NAMALWA (cell line): ENCODE measurements around the gene MYOG.

Experiments
- DNase-seq: peaks from one replicate; pipeline ENCODE4 v3.0.0-alpha.2; 2015; ENCODE audit warnings: low spot score

The MYOG gene

DNA sequence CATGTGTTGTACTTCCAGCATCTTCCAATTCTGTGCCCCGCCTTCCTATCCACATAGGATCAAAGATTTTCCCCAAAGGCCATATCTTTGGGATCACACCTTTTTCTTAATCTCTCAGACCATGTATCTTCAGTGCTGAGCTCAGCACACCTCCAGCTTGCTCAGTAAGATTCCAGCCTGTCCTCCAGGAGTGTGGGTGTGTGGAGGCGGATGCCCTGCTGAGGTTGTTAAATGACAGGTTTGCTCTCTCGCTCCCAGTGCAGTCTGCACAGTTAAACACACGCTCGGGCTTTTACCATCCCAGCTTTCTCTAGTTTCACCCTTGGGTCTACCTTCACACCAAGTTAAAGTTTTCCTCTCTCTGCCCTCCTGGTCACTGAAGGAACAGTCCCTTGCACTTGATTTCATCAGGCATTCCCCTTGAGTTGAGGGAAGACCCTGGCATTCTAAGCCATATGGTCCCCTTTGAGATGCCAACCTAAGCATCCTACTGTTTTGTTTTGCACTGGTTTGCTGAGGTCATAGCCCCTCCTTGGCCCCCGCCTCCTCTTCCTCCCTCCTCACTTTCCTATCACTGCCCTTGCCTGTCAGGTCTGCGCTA is 13.7 kb downstream of the MYOG start:
- no peak for DNase-seq

DNA sequence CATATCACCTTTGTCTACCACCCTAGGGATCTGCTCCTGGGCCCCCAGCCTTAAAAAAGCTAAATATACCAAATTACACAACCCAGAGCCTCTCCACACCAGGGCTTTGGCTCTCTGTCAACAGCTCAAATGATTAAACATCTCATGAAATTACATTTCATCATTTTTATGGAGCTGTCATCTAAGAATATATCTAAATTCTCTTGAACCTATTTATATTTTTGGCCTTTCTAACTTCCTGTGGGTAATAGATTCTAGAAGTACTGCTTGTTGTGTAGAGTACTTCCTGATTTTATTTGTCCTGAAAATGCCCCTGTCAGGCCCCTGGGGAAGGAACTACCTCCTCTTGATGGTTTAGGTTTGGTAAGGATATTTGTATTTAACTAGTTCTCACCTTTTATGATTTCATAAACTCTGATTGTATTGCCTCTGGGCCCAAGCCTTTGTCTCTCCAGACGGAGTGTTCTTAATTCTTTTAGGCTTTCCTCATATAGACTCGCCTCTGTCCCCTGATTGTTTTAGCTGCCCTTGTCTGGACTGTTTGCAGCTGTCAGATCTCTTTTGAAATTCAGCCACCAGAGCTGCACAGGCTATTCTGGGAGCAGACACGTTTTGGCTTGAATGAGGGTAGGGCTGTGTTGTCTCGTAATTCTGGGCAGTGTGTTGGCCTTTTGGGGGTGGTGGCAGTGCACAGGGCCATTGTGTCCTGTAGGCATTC is 16.6 kb downstream of the MYOG start:
- DNase-seq = peak; percentile 40

- no peak for DNase-seq
Observed at GRCh38 chr1:203066965-203067364, 18.8 kb downstream of the MYOG start.

DNA sequence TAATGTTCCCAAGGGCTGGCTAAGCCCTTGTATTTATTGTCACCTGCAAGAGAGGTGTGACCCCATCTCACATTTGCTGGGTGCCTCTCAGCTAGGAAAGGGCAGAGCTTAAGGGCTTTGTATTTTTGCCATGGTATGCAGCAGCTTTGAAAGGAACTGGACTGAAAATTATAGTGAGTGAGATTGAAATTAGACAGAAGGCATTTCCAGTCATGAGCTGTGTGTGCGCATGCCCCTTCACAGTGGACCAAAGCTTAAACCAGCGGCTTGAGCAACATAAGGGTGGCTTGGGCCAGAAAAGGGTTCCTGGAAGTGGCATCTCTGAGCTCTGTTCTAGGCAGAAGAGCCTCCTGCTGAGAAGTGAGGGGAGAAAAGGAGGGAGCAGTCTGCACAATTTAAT is 19.8 kb downstream of the MYOG start:
- no peak for DNase-seq

DNA sequence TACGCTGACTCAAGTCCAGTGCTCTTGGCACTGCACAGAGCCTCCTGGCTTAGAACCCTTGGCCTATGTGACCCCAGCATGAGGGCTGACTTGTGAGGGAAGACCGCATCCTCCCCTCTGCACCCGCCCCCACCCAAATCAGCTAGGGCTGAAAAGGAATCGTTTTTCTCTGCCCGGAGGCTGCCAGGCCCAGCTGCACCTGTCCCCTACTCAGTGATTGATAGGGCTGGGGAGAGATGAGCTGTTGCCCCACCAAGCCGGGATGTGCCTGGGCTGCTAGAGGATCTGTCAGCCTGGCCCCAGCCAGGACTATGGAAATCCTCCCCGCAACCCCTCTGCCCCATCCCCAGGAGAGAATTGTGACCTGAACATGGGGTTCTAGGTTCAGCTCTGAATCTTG is 20.6 kb downstream of the MYOG start:
- no peak for DNase-seq

GRCh38 chr1:203063287-203063686 is 22.5 kb downstream of the MYOG start:
- no peak for DNase-seq

GRCh38 chr1:203060115-203060514 is 25.7 kb downstream of the MYOG start:
- DNase-seq = no peak

GRCh38 chr1:203059485-203059884 is 26.3 kb downstream of the MYOG start:
- DNase-seq = no peak

GRCh38 chr1:203058676-203058935 is 27.2 kb downstream of the MYOG start:
- no peak for DNase-seq

- no peak for DNase-seq
Observed at GRCh38 chr1:203057911-203058675, 27.7 kb downstream of the MYOG start.

DNA sequence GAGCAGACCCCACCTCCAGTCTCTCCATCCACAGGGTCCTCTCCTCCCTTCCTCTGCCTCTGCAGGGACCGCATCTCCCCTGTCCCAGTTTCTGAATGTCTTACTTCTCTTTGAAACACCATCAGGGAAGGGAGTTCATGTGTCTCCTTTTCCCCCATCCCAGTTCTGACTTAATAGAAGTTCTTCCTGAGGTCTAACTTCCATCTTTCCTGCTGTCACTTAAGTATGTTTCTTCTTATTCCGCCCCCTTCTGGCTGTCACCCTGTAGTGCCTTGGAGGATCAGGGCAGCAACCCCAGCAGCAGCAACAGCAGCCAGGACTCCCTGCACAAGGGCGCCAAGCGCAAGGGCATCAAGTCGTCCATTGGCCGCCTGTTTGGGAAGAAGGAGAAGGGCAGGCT is 29.3 kb downstream of the MYOG start:
- DNase-seq = no peak

DNA sequence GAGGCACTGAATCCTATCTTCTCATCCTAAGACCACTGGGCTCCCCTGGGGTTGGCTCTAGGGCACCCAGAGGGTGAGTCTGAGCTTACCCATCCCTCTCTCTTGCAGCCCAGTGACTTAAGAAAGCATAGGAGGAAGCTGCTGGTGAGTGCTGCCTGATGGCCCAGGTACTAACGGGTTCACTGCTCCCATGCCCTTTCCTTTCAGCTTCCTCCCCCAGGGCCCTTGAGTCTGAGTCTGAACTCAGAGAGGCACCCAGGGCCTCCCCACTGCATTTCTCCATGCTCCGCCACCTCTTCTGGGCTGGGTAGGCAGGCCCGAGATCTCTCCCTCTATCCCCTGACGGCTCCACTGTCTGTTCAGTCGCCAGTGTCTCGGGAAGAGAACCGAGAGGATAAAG is 29.8 kb downstream of the MYOG start:
- no peak for DNase-seq

- no peak for DNase-seq
Observed at GRCh38 chr1:203055161-203055799, 30.5 kb downstream of the MYOG start.

- no peak for DNase-seq
Observed at GRCh38 chr1:203054642-203055041, 31.2 kb downstream of the MYOG start.

GRCh38 chr1:203054184-203054583 is 31.6 kb downstream of the MYOG start:
- no peak for DNase-seq

- no peak for DNase-seq
Observed at GRCh38 chr1:203052601-203053000, 33.2 kb downstream of the MYOG start.

DNA sequence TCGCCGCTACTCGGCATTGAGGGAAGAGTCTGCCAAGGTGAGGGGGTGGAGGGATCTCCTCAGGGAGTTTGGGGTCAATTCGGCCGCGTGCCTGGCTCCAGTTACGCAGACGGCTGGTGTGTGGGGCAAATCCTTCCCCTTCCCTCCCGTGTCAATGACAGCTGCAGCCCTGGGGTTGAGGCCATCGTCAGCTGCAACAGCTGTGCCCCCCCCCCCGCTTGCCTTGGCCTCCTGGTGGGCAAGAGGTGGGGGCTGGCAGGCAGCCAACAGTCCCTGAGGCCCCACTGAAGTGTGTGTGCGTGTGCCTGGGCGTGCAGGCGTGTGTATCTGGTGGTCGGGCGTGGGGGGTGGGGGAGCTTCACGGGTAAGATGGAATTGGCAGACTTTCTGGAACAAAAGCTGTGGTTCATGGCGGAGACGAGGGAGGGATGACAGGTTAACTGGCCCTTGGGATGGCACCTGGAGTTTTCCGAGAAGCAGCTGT is 33.9 kb downstream of the MYOG start:
- DNase-seq = peak; percentile 52

DNA sequence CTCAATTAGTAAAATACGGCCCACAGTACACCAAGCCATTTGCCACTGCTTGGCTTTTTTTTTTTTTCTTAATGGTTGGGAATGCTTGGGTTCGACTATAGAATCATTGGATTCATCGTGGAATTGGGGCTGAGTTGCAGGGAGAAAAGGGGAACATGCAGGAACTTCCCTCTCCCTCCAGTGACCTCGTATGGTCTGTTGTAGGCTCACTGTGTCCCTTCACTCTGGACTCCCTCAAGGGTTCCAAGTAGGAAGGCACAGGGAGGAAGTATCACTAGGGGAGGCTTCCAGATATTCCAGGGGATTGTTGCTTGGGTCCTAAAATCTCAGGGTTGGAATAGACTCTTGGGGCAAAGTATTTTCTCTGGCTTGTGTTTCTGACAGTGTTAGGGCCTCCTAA is 35.0 kb downstream of the MYOG start:
- no peak for DNase-seq

DNA sequence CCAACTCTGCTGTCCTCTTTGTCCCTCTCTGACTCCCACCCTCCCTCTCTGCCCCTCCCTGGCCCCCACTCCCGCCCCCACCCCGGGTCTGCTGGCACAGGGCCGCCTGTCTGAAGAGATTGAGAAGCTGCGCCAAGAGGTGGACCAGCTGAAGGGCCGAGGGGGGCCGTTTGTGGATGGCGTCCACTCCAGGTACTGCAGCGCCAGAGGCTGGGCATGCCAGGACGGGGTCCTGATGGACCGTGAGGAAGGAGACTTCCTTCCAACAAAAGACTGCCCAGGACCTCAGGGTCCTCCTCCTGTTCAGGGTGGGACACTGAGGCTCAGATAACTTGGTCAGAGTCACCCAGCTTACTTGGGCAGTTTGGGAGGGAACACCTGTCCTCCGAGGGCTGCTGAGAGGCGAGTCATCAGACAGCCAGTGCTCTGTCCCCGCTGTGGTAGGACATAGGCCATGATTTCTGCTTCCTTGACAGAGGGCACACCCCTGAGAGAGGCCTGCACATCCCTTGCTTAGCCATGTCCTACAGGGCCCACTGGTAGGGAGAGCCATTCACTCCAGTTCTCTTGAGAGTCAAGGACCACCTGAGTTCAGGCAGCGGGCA is 36.1 kb downstream of the MYOG start:
- DNase-seq = no peak

- DNase-seq = no peak
Observed at GRCh38 chr1:203049077-203049476, 36.7 kb downstream of the MYOG start.

DNA sequence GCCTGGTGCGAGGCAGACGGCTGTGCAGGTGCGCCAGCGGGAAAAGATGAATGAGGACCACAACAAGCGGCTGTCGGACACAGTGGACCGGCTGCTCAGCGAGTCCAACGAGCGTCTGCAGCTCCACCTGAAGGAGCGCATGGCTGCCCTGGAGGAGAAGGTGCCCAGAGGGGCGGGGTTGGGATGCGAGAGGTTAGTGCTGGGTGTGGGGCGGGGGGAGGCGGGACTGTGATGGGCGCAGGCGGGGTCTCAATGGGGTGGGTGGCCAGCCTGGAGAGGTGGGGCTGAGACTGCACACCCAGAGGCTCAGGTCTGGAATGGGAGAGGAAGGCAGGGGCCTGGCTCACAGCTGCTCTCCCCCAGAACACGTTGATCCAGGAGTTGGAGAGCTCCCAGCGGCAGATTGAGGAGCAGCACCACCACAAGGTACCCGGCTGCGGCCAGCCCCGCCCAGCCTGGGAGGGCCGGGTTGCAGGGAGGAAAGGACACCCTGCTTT is 37.2 kb downstream of the MYOG start:
- DNase-seq = no peak

GRCh38 chr1:203048086-203048485 is 37.7 kb downstream of the MYOG start:
- no peak for DNase-seq
